ENCODE measurements around the gene SIK3.

SIK3 gene

DNA sequence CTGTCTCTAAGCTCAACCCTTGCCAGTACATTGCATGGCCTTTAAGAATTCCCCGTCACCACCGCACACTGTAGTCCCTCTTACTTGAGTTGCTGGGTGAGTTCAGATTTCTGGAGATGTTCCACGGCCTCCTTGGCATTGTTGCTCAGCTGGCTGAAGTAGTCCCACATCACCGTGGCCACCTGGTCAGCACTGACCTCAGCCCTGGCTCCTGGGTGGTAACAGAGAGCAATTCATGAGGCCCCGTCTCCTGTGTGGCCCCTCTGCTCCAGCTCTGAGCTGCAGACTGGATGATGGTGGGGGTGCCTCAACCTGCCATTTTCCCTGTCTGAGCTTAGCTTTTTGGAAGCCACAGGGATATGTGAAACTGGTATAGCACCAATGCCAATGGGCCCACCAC, 275.7 kb downstream of the SIK3 start:
- no peak overlapping the region for H3K4me3 ChIP-seq (IDR thresholded peaks at IDR 0.05; ENCODE audit: insufficient read depth, low read depth, low read length)
- H4K20me1 ChIP-seq (ENCODE audit: insufficient read depth) = no peaks in the 10 kb centered on the region
- H3K79me2 ChIP-seq (ENCODE audit: insufficient read depth, low read depth) = no peaks in the 10 kb centered on the region
- H3K9ac ChIP-seq = no peak overlapping the region
- no peaks in the 10 kb centered on the region for H3K4me1 ChIP-seq (ENCODE audit: low read depth, poor library complexity, severe bottlenecking)
- H3K27ac ChIP-seq = no peak overlapping the region
- no peak overlapping the region for H2AFZ ChIP-seq (ENCODE audit: low read depth)
- H3K27me3 ChIP-seq (ENCODE audit: insufficient read depth, low read depth) = no peaks in the 10 kb centered on the region
- H3K36me3 ChIP-seq (ENCODE audit: insufficient read depth) = no peaks in the 10 kb centered on the region
- H3K4me2 ChIP-seq = no peak overlapping the region
- TF ChIP-seq, protein P1, sequence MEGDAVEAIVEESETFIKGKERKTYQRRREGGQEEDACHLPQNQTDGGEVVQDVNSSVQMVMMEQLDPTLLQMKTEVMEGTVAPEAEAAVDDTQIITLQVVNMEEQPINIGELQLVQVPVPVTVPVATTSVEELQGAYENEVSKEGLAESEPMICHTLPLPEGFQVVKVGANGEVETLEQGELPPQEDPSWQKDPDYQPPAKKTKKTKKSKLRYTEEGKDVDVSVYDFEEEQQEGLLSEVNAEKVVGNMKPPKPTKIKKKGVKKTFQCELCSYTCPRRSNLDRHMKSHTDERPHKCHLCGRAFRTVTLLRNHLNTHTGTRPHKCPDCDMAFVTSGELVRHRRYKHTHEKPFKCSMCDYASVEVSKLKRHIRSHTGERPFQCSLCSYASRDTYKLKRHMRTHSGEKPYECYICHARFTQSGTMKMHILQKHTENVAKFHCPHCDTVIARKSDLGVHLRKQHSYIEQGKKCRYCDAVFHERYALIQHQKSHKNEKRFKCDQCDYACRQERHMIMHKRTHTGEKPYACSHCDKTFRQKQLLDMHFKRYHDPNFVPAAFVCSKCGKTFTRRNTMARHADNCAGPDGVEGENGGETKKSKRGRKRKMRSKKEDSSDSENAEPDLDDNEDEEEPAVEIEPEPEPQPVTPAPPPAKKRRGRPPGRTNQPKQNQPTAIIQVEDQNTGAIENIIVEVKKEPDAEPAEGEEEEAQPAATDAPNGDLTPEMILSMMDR (conservative IDR thresholded peaks at IDR 0.05; ENCODE audit: low read depth, low read length) = no peak

DNA sequence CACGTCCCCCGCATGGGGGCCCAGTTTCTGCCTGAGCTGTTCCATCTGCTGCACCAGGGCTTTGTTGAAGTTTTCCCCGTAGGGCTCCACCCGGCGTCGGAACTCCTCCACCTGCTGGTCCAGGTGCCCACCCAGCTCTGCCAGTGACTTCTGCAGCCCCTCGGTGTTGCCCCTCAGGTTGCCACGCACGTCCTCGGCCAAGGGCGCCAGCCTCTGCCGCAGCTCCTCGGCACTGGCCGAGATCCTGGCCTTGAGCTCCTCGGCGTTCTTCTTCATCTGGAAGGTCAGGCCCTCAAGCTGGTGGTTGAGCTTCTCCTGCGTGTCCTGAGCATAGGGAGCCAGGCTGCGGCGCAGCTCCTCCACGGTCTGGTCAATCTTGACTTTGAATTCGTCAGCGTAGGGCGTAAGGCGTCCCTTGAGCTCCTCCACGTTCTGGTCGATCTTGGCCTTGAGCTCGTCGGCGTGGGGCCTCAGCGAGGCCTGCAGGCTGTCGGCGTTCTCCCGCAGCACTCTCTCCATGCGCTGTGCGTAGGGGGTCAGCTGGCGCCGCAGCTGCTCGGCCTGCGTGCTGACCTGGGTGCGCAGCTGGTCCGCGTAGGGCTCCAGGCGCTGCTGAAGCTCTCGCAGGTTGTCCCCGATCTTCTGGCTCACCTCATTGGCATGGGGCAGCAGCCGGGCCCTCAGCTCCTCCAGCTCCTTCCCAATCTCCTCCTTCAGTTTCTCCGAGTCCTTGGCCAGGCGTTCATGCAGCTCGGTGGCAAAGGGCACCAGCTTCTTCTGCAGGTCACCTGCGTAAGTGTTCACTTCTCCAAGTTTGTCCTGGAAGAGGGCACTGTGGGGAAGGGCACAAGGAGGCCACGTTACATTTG, 276.9 kb downstream of the SIK3 start:
- H2AFZ ChIP-seq (ENCODE audit: low read depth) = no peak overlapping the region
- no peaks in the 10 kb centered on the region for H3K36me3 ChIP-seq (ENCODE audit: insufficient read depth)
- H4K20me1 ChIP-seq (ENCODE audit: insufficient read depth) = no peaks in the 10 kb centered on the region
- no peaks in the 10 kb centered on the region for H3K27me3 ChIP-seq (ENCODE audit: insufficient read depth, low read depth)
- H3K4me2 ChIP-seq = no peak overlapping the region
- no peak overlapping the region for H3K27ac ChIP-seq
- H3K9ac ChIP-seq = no peak overlapping the region
- no peaks in the 10 kb centered on the region for H3K79me2 ChIP-seq (ENCODE audit: insufficient read depth, low read depth)
- H3K4me3 ChIP-seq (IDR thresholded peaks at IDR 0.05; ENCODE audit: insufficient read depth, low read depth, low read length) = no peak overlapping the region
- no peaks in the 10 kb centered on the region for H3K4me1 ChIP-seq (ENCODE audit: low read depth, poor library complexity, severe bottlenecking)
- TF ChIP-seq, protein P1 (conservative IDR thresholded peaks at IDR 0.05; ENCODE audit: low read depth, low read length) = no peak

DNA sequence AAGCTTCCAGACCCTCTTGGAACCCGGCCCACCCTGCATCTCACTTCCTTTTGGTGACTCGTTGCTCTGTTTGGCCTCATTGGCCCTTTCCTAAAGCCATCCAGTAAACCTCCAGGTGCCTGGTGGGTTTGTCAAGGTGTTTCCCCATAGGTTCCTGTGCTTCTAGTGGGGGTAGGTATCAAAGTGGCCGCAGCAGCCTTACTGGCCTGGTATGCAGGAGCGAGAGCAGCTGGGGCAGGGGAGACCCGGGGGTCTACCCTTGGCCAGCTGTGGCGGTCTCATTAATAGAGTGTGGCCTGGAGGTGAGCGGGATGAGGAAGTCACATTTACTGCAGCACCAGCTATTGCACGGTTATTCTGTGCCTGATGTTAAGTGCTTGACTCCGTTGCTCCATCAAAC, 279.2 kb downstream of the SIK3 start:
- no peak overlapping the region for H3K27ac ChIP-seq
- no peak overlapping the region for H2AFZ ChIP-seq (ENCODE audit: low read depth)
- no peaks in the 10 kb centered on the region for H3K36me3 ChIP-seq (ENCODE audit: insufficient read depth)
- H4K20me1 ChIP-seq (ENCODE audit: insufficient read depth) = no peaks in the 10 kb centered on the region
- no peaks in the 10 kb centered on the region for H3K27me3 ChIP-seq (ENCODE audit: insufficient read depth, low read depth)
- H3K4me2 ChIP-seq = no peak overlapping the region
- H3K4me1 ChIP-seq (ENCODE audit: low read depth, poor library complexity, severe bottlenecking) = no peaks in the 10 kb centered on the region
- no peak overlapping the region for H3K9ac ChIP-seq
- H3K79me2 ChIP-seq (ENCODE audit: insufficient read depth, low read depth) = no peaks in the 10 kb centered on the region
- H3K4me3 ChIP-seq (IDR thresholded peaks at IDR 0.05; ENCODE audit: insufficient read depth, low read depth, low read length) = no peak overlapping the region
- TF ChIP-seq, protein P1 (conservative IDR thresholded peaks at IDR 0.05; ENCODE audit: low read depth, low read length) = no peak

DNA sequence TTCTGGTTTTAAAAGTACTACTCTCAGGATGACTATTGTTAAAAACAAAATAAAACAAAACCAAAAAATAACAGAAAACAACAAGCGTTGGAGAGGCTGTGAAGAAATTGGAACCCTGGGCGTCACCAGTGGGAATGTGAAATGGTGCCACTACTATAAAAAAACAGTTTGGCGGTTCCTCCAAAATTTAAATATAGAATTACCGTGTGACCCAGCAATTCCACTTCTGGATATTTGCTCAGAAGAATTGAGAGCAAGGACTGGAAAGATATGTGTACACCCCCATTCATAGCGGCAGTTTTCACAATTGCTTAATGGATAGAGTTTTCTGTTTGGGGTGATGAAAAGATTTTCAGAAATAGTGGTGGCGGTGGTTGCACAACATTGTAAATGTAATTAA, 283.7 kb downstream of the SIK3 start:
- no peaks in the 10 kb centered on the region for H3K36me3 ChIP-seq (ENCODE audit: insufficient read depth)
- no peaks in the 10 kb centered on the region for H4K20me1 ChIP-seq (ENCODE audit: insufficient read depth)
- no peak overlapping the region for H3K27ac ChIP-seq
- H3K4me3 ChIP-seq (IDR thresholded peaks at IDR 0.05; ENCODE audit: insufficient read depth, low read depth, low read length) = no peak overlapping the region
- no peaks in the 10 kb centered on the region for H3K27me3 ChIP-seq (ENCODE audit: insufficient read depth, low read depth)
- no peaks in the 10 kb centered on the region for H3K4me1 ChIP-seq (ENCODE audit: low read depth, poor library complexity, severe bottlenecking)
- H3K9ac ChIP-seq = no peak overlapping the region
- H2AFZ ChIP-seq (ENCODE audit: low read depth) = no peak overlapping the region
- no peak overlapping the region for H3K4me2 ChIP-seq
- TF ChIP-seq, protein P1 (conservative IDR thresholded peaks at IDR 0.05; ENCODE audit: low read depth, low read length) = no peak
- no peaks in the 10 kb centered on the region for H3K79me2 ChIP-seq (ENCODE audit: insufficient read depth, low read depth)
